Limb (tissue), 2 donors: ENCODE data around the gene ABCA10.
"Not testable (repeated sequence)": the region's sequence is repeated elsewhere in the genome, so short reads cannot be mapped to it uniquely, and the experiment has no call there.

Source experiments
- DNase-seq, 2 donors: peaks; one replicate each; pipeline ENCODE4 v3.0.0-alpha.2; 2016; ENCODE audit errors: extremely low spot score in 2 of 2

Gene ABCA10

DNA sequence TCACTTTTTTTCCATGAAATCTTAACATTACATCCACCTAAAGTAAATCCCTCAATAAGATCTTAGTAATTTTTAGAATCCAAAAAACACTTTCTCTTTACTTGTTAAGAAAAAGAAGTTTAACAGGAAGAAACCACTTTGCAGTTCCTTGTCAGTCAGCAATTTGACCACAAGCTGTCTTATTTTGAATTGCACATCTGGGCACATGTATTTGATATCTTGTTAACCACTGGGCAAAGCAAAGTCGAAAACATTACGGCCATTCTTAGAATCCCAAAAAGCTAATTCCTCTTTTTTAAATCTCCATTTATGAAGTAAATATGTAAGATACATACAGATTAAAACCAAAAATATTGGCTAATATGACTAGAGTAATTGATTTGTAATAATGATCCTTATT, 1.1 kb downstream of the ABCA10 start:
- DNase-seq: no peak

DNA sequence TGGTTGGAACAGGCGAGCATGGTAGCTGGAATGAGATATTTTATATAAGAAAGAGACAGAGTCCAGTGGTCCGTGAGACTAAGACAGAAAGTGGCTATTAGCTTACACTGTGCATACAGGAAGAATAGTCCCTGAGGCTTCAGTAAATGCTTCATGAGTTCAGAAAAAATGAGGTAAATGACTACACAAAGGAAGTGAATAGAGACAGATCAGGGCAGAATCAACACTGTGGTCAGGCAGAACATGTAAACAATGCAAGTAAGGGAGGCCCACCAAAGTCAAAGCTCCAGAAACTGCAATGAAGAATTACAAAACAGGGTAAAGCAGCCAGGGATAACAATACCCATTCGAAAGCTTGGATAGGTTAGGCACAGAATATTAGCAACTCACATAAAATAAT, 4.8 kb downstream of the ABCA10 start:
- DNase-seq: no peak

DNA sequence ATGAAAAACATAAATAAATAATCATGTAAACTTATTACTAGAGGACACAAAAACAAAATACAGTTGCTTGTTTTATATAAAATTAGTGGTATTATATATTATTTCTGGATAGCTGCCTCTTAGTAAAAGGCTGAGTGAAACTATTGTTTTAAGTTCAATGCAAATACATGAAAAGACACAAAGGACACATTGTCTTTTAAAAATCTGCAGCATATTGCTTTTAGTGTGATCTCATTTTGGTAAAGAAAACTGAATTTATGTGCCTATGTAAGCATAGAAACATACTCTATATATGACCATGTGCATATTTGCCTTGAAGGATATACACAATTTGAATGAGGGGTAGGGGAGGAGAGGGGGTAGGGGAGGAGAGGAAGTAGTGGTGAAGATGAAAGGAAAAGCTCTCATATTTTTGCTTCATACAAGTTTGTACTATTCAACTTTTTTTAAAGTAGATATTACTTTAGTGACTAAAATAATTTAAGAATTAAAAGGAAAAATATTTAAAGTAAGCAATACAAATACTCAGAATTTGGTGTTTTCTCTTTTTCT, 5.8 kb downstream of the ABCA10 start:
- DNase-seq: no peak

DNA sequence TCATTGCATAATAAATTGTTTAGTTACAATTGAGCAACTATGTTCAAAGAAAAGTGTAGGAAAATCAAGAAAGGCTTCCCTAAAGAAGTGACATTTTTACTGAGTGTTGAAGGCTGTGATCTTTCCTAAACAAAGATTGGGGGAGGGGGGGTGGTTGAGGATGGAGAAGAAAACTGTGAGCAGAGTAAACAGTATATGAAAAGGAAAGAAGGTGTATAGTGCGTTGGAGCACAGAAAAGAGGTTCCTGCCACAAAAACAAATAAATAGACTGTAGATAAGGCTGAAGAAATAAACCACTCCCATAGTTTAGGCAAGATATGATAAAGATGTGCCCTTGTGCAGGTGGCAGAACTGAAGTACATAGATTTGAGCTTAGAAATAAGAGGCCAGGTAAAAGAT, 8.5 kb downstream of the ABCA10 start:
- DNase-seq: no peak

DNA sequence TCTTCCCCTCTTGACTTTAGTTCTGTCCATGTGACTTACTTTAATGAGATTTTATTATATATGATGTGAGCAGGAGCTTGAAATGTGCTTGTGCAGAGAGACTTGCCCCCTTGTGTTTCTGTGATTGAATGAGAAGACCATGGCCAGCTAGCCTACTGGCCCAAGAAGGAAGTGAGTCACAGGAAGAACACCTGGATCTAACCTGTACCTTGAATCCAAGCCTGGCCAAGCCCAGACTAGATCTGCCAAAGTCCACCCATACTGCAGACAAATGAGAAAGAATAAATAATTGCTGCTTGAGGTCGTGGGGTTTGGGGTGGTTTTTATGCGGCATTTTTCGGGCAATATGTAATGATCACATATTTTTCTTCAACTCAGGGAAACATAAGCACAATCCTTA, 9.6 kb downstream of the ABCA10 start:
- DNase-seq: no peak

DNA sequence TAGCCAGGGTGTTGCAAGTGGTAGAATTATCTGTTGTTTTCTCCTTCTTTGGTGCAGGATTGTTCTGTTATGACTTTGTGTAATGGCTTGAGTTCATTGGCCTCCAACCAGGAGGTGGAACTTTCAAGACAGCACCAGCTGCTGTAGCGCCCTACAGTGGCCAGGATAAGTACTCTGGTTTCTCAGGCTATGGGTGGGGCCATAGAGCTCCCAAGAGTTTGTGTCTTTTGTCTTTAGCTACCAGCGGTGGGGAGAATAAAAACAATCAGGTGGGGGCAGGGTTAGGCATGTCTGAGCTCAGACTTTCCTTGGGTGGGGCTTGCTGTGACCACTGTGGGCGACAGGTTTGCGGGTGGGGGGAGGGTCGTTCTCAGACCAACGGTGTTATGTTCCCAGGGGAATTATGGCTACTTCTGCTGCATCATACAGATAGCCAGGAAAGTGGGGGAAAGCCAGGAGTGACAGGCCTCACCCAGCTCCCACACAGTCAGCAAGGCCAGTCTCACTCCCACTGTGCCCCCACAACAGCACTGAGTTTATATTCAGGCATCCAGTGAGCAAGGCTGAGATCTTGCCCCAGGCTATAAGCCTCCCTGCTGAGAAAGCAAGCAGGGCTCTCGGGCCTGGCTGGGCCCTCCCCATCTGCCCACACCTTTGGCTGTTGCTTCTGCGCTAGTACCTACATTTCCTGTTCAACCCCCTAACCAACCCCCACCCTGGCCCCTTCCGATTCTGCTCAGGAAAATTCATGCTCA, 15.4 kb downstream of the ABCA10 start:
- DNase-seq: no peak

DNA sequence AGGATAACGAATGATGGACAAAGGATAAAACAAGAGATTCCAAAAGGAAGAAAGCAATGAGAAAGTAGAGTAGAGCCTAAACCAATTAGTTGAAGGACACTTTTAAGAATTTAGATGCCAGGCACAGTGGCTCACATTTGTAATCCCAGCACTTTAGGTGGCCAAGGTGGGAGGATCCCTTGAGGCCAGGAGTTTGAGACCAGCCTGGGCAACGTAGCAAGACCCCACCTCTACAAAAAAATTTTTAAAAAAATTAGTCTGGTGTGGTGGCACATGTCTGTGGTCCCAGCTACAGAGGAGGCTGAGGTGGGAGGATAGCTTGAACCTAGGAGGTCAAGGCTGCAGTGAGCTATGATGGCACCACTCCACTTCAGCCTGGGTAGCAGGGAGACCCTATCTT, 20.0 kb downstream of the ABCA10 start:
- DNase-seq: no peak

DNA sequence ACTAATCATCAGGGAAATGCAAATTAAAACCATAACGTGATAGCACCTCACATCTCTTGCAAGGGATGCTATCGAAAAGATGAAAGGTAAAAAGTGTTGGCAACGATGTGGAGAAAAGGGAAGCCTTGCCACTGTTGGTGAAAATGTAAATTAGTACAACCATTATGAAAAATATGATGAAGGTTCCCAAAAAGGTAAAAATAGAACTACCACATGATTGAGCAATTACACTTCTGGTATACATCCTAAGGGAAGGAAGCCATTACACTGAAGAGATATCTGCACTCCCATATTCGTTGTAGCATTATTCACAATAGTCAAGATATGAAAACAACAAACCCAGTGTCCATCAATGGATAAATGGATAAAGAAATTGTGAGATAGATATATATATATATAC, 21.5 kb downstream of the ABCA10 start:
- DNase-seq: no peak

DNA sequence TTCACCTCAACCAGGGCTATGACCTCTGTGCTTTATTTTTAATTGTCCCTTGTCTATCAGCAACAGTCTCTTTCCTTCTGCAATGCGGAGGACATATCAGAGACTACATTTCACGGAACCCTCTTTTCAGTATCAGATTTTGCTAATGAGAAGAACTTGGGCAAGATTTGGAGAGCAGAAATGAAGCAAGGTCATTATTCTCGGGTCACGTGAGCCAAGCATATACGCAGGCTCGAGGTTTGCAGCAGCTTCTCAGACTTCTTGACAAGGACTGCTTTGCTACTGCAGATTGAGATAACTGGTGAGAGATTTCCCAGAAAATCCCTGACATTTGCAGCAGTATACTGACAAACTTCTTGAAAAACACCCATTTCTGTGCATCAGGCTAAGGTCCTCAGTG, 30.4 kb downstream of the ABCA10 start:
- DNase-seq: no peak

DNA sequence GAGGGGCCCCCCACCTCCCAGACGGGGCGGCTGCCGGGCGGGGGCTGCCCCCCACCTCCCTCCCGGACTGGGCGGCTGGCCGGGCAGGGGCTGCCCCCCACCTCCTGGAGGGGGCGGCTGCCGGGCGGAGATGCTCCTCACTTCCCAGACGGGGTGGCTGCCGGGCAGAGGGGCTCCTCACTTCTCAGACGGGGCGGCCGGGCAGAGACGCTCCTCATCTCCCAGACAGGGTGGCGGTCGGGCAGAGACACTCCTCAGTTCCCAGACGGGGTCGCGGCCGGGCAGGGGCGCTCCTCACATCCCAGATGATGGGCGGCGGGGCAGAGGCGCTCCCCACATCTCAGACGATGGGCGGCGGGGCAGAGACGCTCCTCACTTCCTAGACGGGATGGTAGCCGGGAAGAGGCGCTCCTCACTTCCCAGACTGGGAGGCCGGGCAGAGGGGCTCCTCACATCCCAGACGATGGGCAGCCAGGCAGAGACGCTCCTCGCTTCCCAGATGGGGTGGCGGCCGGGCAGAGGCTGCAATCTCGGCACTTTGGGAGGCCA, 32.4 kb downstream of the ABCA10 start:
- not testable (repeated sequence) for DNase-seq

DNA sequence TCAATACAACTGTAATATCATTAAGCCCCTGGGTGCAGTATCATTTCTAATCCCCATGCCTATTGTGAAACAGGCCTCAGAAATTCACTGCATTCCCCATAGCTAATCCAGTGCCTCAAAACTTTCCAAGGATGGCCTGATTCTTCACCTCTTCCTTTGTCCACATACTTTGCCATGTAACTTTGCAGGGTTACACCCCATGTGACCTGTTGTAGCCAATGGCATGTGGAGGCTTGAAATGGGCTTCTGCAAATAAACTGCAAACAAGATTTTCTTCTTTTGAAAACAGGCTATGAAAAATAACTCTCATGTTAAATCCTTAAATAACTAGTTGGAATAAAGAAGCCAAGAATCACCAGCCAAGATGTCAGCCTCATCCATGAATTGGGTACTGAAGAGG, 35.9 kb downstream of the ABCA10 start:
- no peak for DNase-seq

DNA sequence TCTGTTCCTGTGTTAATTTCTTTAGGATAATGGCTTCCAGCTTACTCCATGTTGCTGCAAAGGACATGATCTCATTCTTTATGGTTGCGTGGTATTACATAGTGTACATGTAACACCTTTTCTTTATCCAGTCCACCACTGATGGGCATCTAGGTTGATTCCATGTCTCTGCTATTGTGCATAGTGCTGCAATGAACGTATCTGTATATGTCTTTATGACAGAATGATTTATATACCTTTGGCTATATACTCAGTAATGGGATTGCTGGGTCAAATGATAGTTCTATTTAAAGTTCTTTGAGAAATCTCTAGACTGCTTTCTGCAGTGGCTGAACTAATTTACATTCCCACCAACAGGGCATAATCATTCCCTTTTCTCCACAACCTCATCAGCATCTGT, 39.8 kb downstream of the ABCA10 start:
- no peak for DNase-seq

DNA sequence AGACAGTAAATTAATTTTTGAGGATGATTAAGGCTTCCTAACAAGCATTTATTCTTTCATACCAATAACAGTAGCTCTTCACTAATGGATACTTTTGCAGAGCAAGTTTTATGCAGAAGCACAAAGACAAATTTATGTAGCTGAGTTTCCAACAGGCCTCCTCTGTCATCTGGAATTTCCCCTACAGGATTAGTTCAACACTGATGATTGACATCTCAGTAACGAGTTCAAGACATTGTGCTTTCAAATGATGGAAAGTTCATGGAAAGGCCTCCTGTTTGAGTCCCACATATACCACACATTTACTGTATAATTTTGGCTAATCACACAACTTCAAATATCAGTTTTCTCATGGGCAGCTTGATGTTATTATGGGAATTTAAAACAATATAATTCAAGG, 40.6 kb downstream of the ABCA10 start:
- DNase-seq: no peak

DNA sequence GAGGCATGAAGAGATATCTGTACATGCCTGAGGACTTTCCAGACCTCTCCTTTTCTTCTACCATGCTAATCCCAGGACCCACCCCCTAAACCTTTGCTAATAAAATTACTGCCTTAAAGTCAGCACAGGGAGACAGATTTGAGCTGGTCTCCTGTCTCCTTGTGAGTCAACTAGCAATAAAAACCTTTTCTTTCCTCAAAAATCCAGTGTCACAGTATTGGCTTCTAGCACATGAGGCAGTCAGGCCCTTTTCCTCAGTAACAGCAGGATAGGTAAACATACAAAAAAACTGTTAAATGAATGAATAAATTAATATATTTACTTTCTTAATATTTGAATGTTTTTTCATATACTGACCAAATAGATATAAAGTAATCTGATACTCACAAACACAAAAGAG, 41.3 kb downstream of the ABCA10 start:
- DNase-seq: no peak

DNA sequence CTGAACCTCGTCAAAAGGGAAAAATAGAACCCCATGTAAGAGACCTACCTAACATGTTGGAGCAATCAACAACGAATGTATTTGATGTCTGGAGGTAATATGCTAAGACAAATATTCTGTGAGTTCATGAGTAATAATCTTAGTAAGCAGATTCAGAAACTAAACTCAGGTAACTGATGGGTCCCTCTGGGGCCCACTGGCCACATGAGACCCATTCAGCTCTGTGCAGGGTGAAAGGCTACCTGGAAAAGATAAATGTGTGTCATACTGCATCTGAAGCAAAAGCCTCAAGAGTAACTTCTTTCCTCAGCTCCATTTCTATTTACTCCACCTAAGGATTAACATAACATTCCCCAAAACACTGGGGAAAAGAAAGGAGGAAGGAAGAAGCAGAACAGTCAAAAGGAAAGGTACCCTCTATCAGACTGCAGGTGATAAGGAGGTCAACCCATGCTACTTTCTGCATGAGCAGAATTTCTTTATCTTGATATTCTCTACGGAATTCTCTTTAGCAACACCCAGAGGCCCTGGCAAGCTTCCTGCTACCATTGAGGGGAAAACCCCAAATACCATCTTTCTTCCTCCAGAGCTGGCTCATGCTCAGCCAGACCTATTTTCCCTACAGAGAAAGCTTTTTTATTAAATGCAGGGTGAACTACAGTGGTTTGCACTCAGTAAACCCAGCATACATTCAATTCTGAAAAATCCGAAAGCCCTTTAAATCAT, 49.2 kb downstream of the ABCA10 start:
- DNase-seq: no peak

DNA sequence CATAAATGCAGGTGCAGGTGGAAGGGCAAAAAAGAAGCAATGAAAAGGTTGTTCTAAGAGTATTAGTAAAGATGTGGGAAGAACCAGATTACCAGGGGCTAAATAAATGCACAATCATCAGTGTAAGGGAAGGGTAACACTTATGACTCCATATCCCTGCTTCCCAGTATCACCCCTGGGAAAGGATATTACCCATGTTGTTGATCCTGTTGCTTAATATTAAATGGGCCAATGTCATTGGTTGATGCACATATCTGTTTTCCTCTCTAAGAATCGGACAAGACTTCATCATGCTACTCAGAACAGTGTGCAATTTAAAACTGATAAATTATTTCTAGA, 52.2 kb downstream of the ABCA10 start:
- DNase-seq: no peak

DNA sequence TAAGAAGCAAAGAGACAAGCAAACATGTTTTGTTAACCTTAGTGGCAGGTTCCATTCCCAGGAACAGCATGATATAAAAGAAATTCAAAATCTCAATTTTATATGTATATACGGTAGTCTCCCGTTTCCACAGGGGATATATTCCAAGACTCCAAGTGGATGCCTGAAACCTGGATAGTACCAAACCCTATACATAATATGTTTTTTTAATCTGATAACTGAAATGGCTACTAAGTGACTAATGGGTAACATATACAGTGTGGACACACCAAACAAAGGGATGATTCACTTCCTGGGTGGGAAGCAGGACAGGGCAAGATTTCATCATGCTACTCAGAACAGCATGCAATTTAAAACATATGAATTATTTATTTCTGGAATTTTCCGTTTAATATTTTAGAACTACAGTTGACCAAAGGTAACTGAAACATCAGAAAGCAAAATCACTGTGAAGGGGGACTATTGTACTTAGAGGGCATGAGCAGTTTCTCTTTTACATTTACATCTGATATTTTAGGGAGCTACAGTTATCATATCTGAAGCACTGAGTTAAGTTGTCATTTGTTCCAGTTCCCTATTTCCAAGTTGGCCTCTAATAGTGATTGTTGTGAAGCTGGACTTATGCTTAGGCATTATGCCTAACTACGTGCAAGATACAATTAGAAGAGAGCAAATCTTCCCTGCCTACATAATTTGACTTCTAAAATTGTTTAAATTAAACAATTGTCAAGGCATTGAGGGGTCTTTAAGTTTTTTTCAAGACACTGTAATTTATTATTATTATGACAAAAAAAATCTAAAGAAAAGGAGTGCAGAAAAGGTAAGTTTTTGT, 52.8 kb downstream of the ABCA10 start:
- no peak for DNase-seq

DNA sequence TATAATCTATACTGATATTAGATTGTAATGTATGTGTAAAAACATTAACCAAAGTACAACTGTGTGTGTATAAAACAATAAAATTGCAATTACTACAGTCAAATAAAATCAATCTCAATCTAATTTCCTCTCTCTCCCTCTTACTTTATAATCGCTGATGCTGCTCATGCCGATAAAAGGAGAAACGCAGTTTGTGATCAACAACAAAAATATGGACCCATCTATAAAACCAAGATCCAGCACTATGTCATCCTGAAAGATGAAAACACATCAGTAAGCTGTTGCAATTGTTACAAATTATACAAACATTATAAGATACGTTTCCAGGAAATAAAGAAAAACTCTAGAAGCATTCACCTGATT, 53.4 kb downstream of the ABCA10 start:
- DNase-seq: no peak

DNA sequence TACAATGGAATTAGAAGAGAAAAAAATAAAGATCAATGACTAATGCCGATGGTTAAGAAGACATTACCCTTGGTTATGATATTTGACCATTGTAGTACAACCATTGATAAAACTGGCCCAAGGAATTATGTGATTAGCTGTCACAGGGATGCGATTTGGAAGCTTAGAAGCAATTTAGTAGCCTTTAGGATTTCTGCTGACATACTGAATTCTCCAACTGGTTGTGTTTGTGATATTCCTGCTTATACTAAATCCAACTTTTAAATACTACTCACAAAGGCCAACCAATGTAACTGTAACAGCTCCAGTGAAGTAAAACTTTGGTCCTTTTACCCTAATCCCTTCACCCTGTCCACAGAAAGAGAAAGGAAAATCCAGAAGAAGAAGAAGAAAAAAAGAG, 55.5 kb downstream of the ABCA10 start:
- DNase-seq: no peak

DNA sequence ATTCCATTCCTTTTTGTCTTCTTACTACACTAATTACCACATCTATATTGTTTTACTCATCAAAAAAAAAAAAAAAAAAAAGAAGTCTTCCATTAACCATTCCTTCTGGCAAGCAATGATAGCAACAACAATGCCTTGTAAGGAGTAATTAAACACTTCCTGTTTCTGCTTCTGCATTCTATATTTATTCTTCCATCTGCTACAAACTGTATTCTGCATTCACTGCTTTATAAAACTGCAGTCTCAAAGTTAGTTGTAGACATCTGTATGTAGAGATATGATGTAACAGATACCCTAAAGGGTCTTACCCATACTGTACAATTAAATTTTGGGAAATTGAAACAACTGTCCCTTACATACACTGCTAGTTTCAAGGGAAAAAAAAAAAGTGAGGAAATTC, 58.2 kb downstream of the ABCA10 start:
- DNase-seq: no peak

DNA sequence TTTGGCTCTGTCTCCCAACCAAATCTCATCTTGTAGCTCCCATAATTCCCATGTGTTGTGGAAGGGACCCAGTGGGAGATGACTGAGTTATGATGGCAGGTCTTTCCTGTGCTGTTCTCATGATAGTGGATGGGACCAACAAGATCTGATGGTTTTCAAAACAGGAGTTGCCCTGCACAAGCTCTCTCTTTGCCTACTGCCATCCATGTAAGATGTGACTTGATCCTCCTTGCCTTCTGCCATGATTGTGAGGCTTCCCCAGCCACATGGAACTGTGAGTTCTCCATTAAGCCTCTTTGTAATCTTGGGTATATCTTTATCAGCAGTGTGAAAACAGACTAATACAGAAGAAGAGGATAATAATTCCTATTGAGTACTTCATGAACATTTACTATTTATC, 60.0 kb downstream of the ABCA10 start:
- DNase-seq: not testable (repeated sequence)

DNA sequence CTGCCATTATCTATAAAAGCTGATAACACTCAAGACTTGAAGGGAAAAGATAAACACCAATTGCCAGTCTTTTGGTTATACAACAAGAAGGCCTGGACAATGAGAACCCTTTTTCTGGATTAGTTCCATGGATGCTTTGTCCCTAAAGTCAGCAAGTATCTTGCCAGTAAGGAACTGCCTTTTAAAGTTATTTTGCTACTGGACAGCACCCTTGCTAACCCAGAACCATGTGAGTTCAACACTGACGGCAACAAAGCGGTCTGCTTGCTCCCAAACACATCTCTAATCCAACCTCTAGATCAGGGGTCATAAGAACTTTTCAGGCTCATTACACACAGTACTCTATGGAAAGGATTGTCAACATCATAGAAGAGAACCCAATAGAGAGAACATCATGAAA, 61.7 kb downstream of the ABCA10 start:
- DNase-seq: no peak
